KBM-7 (cell line): Measurements from ENCODE around the gene CHRM3.
"Not testable (repeated sequence)": the region's sequence is repeated elsewhere in the genome, so short reads cannot be mapped to it uniquely, and the experiment has no call there.

Source experiments
- DNase-seq: peaks from one replicate; pipeline ENCODE4 v3.0.0-alpha.2; 2015
- in situ Hi-C: fragments of 300-500 bp; cut with MboI; formaldehyde crosslinking; loops from 2 replicates; pipeline ENCODE4 v1.14.3; 2020; ENCODE audit warnings: low sequenced_read_pairs, low pct_unique_long_range_greater_than_20kb, mixed read lengths

Gene CHRM3

DNA sequence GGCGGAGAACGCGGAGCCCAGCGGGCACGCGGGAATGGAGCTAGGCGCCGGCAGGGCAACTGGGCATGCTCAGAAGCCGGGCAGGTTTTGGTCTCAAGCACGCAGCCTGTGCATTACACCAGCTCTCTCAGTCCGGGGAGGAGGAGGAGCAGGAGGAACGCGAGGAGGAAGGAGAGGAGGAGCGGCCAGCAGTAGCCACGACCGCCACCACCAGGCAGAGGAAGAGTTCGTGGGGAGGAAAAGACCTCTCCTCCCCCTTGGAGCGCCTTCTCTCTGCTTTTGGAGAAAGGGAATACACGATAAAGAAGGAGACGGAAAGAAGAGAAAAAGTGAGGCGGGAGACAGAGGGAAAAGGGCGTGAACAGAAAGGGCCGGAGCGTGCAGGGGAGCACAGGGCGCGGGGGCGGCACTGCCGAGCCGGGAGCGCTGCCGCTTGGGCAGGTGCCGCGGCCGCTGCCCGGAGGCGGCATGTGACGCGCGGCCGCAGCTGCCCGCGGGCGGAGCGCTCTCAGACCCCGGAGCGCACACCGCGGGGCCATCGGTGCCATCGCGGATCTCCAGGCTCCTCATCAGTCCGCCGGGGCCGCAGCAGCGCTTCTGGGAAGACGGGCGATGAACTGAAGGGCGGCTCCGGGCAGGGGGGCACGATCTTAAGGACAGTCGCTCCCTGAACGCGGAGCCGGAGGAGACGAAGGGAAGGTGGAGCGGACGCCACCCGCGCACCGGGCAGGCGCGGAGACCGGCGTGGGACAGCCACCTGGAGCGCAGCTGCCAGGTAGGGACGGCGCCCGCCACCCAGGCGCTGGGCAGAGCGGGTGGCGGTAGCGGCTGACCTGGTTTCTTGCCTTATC is at the start of gene CHRM3:
TSS of gene CHRM3 (plus strand) at position 116 of the 851 bp plus-strand sequence. CDS start 520,884 bp downstream, outside the sequence.
- in situ Hi-C loops: no loop called here
- DNase-seq: peak; percentile 91

DNA sequence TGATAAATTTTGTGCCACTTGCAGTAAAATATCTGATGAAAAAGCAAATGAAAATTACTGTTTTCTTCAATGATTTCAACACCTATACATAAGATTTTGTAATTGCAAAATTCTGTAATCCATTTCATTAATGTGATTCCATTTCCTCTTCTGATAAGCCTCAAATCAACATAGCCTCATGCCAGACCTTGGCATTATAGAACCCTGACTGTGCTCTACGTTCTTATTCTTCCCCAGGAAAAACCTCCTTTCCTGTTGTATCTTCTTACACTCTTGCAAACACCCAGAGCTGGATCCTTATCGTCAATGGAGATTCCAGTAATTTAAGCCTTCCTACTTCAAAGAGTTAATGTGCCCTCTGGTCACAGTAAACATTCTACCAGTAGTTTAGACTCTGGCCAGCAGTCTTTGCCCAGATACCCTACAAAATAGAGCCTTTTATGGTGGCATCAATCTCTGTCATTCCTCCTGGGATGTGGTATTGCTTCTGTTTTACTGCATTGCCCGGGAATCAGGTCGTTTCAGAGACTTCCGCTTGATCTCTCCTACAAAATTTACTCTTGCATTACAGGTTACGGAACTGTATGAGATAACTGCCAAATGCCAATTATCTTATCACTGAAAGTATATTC is 48.5 kb upstream of the CHRM3 start:
- DNase-seq: no peak
- in situ Hi-C loops: no loop called here

DNA sequence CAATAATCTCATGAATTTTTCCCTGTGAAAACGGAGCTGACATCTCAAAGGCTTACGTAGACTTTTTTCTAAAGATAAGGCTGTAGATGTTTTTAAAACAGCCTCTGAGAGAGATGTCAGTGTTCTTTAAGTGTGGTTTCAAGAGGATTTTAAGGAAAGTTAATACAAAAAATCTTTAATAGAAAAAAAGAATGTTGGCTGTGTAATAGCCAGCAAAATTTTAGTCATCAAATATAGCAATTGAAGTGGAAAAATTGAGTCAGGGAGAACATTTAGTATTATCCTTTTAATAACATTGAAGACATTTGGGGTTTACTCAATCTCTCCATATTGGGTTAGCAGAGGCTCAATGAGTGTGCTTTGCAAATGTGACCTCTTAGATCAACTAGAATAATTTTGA is 38.6 kb upstream of the CHRM3 start:
- in situ Hi-C loops: no loop called here
- DNase-seq: no peak

GRCh38 chr1:239348635-239349353 is 37.6 kb upstream of the CHRM3 start:
- in situ Hi-C loops: no loop called here
- DNase-seq: no peak

- in situ Hi-C loops: no loop called here
- DNase-seq: no peak
Measured at GRCh38 chr1:239349699-239350098, 36.7 kb upstream of the CHRM3 start.

GRCh38 chr1:239353536-239353935 is 32.8 kb upstream of the CHRM3 start:
- DNase-seq: no peak
- in situ Hi-C loops: no loop called here

- DNase-seq: no peak
- in situ Hi-C loops: no loop called here
Measured at GRCh38 chr1:239354231-239354630, 32.1 kb upstream of the CHRM3 start.

GRCh38 chr1:239357867-239358266 is 28.5 kb upstream of the CHRM3 start:
- in situ Hi-C loops: no loop called here
- no peak for DNase-seq

DNA sequence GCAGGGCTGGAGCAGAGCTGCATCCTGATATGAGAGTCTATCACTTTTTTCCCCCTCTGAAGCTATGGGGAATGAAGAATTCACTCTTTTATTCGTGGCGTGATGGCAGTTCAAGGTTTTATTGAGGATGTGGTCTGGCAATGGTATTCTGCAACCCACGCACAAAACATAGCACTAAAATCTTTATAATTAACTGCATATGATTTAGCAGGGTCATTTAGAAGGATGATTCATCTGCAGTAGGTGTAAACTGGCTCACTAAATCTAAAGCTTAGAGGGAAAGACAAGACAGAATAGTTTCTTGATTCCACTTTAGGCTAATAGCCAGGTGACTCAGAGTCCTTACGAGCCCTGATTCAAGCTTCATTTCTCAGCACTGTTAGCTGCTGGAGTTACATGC is 25.0 kb upstream of the CHRM3 start:
- DNase-seq: peak; percentile 34
- in situ Hi-C loops: no loop called here

- peak; percentile 72 for DNase-seq
- in situ Hi-C loops: no loop called here
Measured at GRCh38 chr1:239363930-239364329, 22.4 kb upstream of the CHRM3 start.

DNA sequence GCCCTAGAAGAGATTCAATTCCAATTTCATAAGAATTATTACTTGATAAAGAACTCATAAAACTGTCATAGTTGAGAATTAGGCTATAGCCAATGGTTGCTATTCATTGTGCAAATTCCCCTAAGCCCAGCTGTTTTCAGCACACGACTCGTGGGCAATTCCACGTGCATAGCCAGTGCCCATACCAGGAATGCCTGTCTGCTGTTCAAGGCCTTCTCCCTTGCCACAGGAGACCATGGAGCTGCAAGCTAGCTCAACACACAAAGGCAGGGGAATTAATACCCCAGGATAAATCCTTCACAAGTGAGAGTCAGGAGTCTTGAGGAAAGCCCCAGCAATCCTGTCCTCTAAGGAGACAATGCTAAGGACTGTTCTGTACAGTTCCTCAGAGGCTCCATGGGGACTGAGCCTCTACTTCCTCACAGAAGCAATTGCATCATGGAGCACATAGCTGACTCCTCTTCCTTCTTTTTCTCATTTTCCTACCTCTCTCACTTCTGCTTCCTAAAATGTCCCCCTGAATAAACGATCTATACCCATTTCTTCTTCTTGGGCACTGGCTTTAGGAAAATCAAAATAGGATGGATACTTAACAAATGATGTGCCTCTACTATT is 19.1 kb upstream of the CHRM3 start:
- peak; percentile 19 for DNase-seq
- in situ Hi-C loops: no loop called here

GRCh38 chr1:239368436-239369109 is 17.8 kb upstream of the CHRM3 start:
- in situ Hi-C loops: no loop called here
- no peak for DNase-seq

GRCh38 chr1:239370869-239371268 is 15.5 kb upstream of the CHRM3 start:
- DNase-seq, in situ Hi-C loops: not testable (repeated sequence)

- in situ Hi-C loops: no loop called here
- no peak for DNase-seq
Measured at GRCh38 chr1:239382666-239383065, 3.7 kb upstream of the CHRM3 start.

- in situ Hi-C loops: no loop called here
- DNase-seq: no peak
Measured at GRCh38 chr1:239383714-239384113, 2.7 kb upstream of the CHRM3 start.

- peak; percentile 57 for DNase-seq
- in situ Hi-C loops: no loop called here
Measured at GRCh38 chr1:239387304-239388158, 1.2 kb downstream of the CHRM3 start.

DNA sequence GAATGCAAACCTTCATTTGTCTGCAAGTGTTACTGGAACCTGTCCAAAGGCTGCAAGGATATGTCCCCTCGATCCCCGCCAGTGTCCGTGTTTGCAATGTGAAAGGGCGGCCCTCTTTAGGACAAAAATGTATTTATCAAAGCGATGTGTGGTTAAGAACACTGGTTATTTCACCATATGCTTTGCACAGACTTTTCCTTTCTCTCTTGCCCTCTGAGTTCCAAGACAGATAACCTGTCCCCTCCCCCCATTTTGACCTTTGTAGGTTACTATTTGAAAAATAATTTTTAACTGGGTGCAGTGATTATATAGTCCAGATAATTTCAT is 1.8 kb downstream of the CHRM3 start:
- in situ Hi-C loops: no loop called here
- DNase-seq: no peak

- in situ Hi-C loops: no loop called here
- DNase-seq: no peak
Measured at GRCh38 chr1:239388578-239388977, 2.2 kb downstream of the CHRM3 start.
